GOT3 (cell line): ENCODE measurements around the gene OLFM1.
"Not testable (repeated sequence)": the region's sequence is repeated elsewhere in the genome, so short reads cannot be mapped to it uniquely, and the experiment has no call there.

Source experiments
- DNase-seq: peaks from one replicate; lab custom pipeline; 2025; ENCODE audit warnings: mixed read lengths; lab: John Stamatoyannopoulos, UW

OLFM1 gene

GRCh38 chr9:135155396-135155795 lies 67.9 kb downstream of the OLFM1 start:
- DNase-seq, result no peak

DNA sequence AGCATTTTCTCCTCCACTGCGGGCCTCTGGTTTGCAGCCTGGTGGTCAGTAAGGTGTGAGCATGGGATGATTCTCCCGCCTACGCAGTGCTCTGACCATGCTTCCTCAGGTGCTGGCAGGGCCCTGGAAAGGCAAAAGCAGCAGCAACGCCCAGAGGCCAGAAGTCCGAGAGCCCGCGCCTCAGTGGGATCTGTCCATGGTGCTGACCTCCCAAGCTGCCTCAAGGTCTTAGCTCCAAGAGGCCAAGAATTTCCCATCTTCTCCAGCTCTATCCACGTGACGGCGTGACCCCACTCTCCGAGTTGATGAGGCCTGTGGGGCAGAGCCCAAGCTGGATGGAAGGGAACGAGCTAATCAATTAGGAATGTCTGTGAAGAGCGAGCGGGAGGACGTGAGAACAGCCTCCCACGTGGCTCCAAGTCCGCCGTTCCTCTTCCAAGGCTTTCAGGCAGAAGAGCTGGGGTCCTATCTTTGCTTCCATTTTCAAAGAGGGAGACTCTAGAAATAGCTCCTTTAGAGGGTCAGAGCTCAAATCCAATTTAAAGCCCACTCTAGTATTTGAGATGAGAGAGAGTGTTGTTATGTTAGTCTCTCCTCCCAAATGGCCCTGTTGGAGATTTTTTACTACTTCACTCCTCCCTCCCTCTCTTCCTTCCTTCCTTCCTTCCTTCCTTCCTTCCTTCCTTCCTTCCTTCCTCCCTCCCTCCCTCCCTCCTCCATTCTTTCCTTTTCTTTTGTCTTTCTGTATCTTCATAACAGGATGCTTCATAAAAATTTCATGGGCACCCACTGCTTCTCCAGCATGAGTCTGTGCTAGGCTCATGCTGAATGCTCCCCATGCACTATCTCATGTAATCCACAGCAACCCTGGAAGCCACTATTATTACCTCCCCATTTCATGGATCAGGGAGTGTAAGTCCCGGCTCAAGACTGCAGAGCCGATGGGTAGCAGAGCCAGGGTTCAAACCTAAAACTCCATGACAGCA lies 69.3 kb downstream of the OLFM1 start:
- DNase-seq, result no peak

GRCh38 chr9:135157856-135158563 lies 70.5 kb downstream of the OLFM1 start:
- DNase-seq, result no peak

DNA sequence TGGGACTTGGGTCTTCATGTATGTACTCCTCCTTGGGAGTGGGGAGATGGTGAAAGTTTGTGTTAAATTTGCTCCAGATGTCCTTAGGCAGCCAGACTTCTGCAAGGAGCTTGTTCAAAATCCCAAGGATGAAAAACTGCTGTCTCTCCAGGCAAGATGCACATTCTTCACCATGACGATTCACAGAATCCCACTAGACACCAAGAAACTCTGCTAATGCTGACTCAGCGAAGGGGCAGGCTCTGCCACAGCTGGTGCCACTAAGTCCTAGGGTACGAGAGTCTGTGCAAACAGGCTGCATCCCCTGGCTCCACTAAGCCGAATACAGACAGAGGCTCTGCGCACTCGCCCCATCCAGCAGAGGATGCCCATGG lies 71.1 kb downstream of the OLFM1 start:
- DNase-seq, result no peak

GRCh38 chr9:135159801-135160200 lies 72.3 kb downstream of the OLFM1 start:
- DNase-seq, result no peak

DNA sequence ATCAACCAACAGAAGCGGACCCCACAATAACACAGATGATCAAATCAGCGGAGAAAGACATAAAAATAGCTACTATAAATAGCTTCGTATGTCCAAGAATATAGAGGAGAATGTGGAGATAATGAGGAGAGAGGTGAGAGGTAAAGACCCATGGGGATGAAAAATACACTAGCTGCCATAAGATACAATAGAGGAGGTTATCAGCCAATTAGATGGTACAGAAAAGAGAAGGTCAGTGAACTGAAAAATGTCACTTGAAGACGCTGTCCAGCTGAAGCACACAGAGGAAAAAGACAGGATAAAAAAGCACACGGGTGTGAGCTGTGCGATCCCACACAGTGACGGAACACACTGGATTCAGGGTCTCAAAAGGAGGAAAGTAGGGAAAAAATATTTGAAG lies 73.4 kb downstream of the OLFM1 start:
- DNase-seq, result no peak

GRCh38 chr9:135162599-135162998 lies 75.1 kb downstream of the OLFM1 start:
- not testable (repeated sequence) for DNase-seq

DNA sequence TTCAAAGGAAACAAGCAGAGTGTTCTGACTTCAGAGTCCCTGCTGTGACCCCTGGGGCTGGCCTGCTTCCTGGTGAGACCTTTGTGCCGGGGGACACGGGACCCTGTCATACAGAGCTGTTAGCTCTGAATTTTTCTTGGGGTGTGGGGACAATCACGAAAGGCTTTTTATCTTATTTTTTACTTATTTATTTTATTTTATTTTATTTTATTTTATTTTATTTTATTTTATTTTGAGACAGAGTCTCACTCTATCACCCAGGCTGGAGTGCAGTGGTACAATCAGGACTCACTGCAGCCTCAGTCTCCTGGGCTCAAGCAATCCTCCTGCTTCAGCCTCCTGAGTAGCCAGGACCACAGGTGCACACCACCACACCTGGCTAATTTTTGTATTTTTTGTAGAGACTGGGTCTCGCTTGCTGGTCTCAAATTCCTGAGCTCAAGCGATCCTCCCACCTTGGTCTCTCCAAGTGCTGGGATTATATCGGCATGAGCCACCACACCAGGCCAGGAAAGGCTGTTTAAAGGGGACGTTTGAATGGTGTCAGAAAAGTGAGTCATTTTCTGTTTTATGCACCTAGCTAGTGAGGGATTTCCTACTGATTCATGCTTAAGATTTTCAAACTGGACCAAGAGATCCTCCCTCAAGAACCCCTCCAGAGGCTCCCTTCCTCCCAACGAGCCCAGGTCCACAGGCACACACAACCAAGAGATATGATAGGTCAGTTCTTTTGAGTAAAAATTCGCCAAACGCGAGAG lies 75.7 kb downstream of the OLFM1 start:
- no peak for DNase-seq

- no peak for DNase-seq
Measured at GRCh38 chr9:135164036-135164435, 76.6 kb downstream of the OLFM1 start.

- no peak for DNase-seq
Measured at GRCh38 chr9:135165003-135165711, 77.7 kb downstream of the OLFM1 start.

DNA sequence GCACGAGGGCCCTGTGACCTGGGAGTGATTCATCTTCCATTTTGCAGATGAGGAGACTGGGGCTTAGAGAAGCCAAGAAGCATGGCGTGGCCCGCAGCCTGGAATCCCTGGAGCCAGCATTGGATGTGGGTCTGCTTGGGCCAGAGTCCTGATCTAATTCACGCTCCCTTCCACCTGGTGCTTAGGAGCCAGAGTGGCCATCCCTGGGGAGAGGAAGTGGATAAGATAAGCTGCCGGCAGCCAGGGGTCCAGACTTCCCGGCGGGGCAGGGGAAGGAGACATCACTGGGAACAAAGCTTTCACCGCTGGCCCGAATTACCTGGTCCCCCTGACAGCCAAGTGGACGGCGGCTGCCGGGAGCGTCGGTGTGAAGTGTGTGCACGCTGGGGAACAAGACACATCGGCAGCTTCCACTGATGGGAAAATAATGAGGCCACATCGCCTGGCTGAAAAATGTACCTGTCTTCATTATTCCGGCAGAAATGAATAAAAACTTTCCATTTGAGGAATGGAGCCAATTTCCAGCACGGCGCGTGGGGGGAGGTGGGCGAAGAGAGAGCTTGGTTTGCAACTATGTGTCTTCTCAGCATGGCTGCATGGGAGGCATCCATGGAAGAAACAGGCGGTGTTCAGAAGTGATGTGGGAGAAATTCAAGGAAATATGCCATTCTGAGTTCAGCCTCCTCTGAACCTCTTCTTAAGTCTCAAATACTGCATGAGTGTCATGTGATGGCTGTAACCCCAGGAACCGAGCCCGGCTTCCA lies 78.5 kb downstream of the OLFM1 start:
- no peak for DNase-seq

GRCh38 chr9:135166565-135166964 lies 79.1 kb downstream of the OLFM1 start:
- DNase-seq, result no peak

GRCh38 chr9:135167356-135167755 lies 79.9 kb downstream of the OLFM1 start:
- no peak for DNase-seq

DNA sequence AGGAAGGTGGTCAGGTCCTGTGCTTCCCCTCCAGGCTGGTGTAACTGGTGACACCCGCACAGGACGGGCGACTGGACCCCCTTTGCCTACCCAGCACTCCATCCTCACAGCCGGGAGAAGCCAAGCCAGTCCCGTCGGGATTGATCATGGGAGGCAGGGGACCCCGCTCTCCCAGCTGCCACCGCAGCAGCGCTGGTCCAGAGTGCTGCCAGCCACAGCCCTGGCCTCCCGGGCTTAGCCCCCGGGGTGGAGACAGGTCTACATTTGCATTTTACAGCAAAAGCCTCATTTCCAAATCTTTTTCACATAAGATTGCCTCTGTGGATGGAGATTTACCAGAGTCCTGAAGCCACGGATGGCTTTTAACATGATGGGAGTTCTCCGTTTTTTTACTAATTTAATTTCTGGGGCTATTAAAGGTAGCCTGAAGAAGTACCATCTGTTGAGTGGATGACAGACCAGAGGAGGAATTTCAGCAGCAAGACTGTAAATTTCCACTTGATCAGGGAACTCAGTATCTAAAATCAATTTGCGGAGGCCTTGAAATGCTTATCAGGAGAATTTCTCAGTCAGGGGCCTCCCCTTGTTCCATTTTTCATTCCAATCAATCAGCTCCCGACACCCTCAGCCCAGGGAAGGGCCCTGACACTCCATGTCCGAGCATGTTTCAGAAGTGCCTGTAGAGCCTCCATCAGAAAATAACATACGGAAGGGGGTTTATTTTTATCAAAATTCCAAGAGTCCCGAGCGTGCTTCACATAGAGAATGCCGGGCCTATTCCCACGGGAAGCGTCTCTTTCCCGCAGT lies 80.6 kb downstream of the OLFM1 start:
- no peak for DNase-seq

- no peak for DNase-seq
Measured at GRCh38 chr9:135169709-135170226, 82.3 kb downstream of the OLFM1 start.

- no peak for DNase-seq
Measured at GRCh38 chr9:135170535-135170934, 83.1 kb downstream of the OLFM1 start.
